Endothelial cell of hepatic sinusoid (primary cell): ENCODE data around the gene SMURF1.

Experiments
- in situ Hi-C: cut with HindIII; loops from 2 replicates; pipeline ENCODE4 v1.10.0; 2017; ENCODE audit warnings: low sequenced_read_pairs

SMURF1 gene

DNA sequence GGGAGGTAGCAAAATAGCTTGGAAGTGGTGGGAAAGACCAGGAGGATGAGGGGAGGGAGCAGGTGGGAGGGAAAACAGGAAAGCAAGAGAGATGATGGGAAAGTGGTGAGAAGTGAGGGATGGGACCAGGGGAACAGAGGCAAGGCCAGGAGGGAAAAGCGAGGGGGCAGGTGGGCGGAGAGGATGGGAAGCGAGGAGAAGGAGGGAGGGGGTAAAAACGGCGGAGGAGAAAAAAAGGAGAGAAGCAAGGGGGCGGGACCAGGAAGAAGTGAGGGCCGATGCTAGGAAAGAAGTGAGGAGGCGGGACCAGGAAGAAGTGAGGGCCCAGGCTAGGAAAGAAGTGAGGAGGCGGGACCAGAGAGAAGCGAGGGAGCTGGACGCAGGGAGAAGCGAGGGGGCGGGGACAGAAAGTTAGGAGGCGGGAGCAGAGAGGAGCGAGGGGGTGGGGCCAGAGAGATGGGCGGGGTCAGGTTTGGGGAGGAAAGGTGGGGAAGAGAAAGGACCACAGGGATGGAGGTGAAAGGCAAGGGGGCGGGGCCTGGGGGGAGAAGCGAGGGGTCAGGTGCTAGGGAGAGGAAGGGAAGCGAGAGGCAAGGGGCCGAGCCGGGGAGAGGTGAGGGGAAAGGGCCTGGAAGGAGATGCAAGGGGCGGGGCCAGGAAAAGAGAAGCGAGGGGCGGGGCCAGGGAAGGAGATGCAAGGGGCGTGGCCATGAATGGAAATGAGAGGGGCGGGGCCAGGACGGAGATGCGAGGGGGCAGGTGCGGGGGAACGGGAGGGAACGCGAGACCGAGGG, 984 bp downstream of the SMURF1 start:
- in situ Hi-C loops = no loop called here

GRCh38 chr7:99141841-99142726, 1.8 kb downstream of the SMURF1 start:
- in situ Hi-C loops = no loop called here

- in situ Hi-C loops = no loop called here
Measured at GRCh38 chr7:99141334-99141733, 2.6 kb downstream of the SMURF1 start.

DNA sequence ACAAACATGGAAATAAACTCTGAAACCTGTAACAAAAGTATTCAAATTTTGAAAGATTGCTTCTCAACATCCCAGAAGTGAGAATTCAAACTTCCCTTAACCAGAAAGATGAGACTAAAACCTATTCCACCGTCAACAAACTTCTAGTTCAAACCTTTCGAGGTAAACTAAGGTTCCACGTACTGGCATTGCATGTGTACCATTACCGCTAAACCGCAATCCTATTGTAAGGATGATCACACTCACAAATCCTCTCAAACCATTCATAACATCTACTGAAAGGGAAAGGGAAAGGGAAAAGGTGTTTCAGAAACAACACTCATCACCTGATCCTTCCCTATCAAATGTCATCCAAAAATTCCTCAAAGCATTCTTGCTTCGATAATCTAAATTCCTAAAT, 3.1 kb downstream of the SMURF1 start:
- in situ Hi-C loops = no loop called here

DNA sequence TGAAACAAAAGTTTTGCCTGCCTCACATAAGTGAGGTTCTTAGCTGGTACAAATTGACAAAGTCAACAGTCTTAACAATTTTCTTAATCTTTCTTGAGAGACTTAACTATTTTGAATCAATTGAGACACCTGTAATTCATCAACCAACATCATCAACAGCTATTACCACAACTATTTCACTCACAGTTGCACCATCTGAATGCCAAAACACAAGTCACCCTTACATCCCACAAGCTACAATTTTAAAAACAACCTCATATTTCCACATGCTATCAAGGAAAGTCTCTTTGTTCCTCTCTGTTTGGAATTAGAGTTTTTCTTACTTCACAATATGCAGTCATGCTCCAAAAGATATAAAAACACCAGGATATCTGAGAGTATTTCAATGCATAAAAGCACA, 4.9 kb downstream of the SMURF1 start:
- in situ Hi-C loops = no loop called here

- in situ Hi-C loops = no loop called here
Measured at GRCh38 chr7:99137411-99138180, 6.3 kb downstream of the SMURF1 start.

- in situ Hi-C loops = no loop called here
Measured at GRCh38 chr7:99135938-99136337, 8.0 kb downstream of the SMURF1 start.

- in situ Hi-C loops = loop anchor here (5.0 kb wide), 1 partner anchor 42 kb away; no protein-coding TSS in a partner anchor
Measured at GRCh38 chr7:99133766-99134564, 9.9 kb downstream of the SMURF1 start.

GRCh38 chr7:99132595-99133321, 11.2 kb downstream of the SMURF1 start:
- in situ Hi-C loops = loop anchor here (5.0 kb wide), 1 partner anchor 40 kb away; no protein-coding TSS in a partner anchor

DNA sequence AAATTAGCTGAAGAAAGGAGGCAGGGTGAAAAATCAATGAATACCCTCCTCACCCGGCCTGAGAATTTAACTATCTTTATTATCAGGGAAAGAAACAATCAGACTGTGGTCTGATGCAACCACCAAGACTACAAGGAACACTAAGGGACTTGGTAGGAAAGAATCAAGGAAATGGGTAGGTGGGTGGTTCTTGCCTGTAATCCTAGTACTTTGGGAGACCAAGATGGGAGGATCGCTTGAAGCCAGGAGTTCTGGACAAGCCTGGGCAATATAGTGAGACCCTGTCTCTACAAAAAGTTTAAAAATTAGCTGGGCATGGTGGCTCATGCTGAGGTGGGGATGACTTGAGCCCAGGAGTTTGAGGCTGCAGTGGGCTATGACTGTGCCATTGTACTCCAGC, 12.6 kb downstream of the SMURF1 start:
- in situ Hi-C loops = loop anchor here (5.0 kb wide), 1 partner anchor 39 kb away; no protein-coding TSS in a partner anchor

GRCh38 chr7:99129536-99129935, 14.4 kb downstream of the SMURF1 start:
- in situ Hi-C loops = no loop called here

DNA sequence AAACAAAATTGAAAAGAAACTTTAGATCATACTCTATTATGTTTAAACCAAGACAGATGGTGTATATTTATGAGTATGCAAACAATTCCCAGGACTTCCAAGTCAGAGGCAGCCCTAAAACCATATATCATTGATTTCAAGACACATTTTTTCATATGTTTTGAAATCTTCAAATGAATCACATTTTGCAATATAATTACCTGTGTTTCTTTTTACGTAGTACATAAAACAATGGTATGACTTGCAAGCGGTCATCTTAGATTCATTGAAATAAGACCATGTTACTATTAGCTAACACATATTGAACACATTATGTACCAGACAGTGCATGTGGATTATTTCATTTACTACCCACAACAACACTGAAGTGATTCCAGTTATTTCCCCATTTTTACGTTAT, 14.9 kb downstream of the SMURF1 start:
- in situ Hi-C loops = no loop called here

GRCh38 chr7:99128076-99128950, 15.6 kb downstream of the SMURF1 start:
- in situ Hi-C loops = no loop called here

DNA sequence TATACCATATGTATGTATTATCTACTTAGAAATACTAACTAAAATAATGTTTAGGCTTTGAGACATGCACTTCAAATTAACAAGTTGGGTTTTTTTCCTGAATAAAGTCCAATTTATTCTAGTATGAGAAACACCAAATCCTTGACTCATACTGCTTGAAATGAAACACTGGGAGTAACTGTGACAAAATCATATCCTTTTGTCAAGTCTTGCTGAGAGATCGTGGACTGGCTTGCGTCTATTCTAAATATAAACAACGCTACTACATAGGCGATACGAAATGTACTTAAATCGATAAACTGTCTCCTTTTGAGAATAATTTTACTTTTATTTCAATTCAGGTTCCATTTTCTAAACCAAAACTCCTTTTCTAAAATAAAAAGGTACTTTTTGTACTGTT, 16.3 kb downstream of the SMURF1 start:
- in situ Hi-C loops = no loop called here

DNA sequence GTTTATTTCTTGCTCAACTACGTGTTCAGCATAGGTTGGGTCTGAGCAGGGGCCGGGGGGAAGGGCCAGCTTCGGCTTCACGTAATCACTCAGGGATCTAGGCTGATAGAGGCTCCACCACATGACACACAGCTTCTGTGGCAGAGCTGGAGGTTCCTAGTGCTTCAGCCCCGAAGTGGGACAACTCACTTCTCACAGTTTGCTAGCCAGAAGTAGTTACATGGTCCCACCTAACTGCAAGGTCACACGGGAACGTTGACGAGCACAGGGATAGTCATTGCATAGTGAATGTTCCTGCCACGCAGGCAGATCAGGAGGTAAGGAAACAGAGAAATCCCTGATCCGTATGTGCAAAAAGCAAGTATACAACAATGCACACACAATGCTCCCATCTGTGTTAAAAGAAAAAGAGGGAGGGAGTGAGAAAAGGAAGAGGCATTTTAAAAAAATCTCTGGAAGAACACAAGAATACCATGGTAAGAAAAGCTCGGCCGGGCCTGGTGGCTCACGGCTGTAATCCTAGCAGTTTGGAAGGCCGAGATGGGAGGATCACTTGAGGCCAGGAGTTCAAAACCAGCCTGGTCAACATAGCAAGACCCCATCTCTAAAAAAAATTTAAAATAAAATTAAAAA, 16.9 kb downstream of the SMURF1 start:
- in situ Hi-C loops = no loop called here

GRCh38 chr7:99125505-99125865, 18.4 kb downstream of the SMURF1 start:
- in situ Hi-C loops = no loop called here

GRCh38 chr7:99124751-99125504, 19.0 kb downstream of the SMURF1 start:
- in situ Hi-C loops = loop anchor here (5.0 kb wide), 2 partner anchors 82 to 83 kb away; partner anchors contain the start of gene KPNA7
